HepG2 (cell line): ENCODE results near the gene PARP2. TPM values are rescaled to one million over a fixed set of nuclear protein-coding genes. Genes with fewer than 3 reads are reported as not detected.
A peak's percentile ranks its signal among the peaks of the same experiment; 100 is the strongest.

Source experiments
- KAT7 ChIP-seq: IDR thresholded peaks from 2 replicates; pipeline ENCODE4 v1.6.1; 2018; ENCODE audit warnings: borderline replicate concordance, missing compliant biosample characterization
- KDM4B ChIP-seq: sonication (generic); formaldehyde crosslinking; IDR thresholded peaks from 2 replicates; pipeline ENCODE4 v1.4.0; 2020; ENCODE audit warnings: missing genetic modification reagents
- KMT2A ChIP-seq: sonication (generic); formaldehyde crosslinking; IDR thresholded peaks from 2 replicates; pipeline ENCODE4 v1.4.0; 2020; ENCODE audit warnings: missing genetic modification reagents
- MIXL1 ChIP-seq: IDR thresholded peaks from 2 replicates; pipeline ENCODE4 v1.6.1; 2016
- NFE2L1 ChIP-seq: sonication (generic); formaldehyde crosslinking; IDR thresholded peaks from 2 replicates; pipeline ENCODE4 v1.4.0; 2020; ENCODE audit warnings: missing genetic modification reagents, mild to moderate bottlenecking, borderline replicate concordance
- NFKB2 ChIP-seq: sonication (generic); formaldehyde crosslinking; IDR thresholded peaks from 2 replicates; pipeline ENCODE4 v1.4.0; 2020; ENCODE audit warnings: missing genetic modification reagents, borderline replicate concordance
- PRMT3 ChIP-seq: sonication (generic); formaldehyde crosslinking; IDR thresholded peaks from 2 replicates; pipeline ENCODE4 v1.8.1; 2022; ENCODE audit warnings: low read depth, mild to moderate bottlenecking, moderate library complexity, missing genetic modification reagents, borderline replicate concordance
- RBM22 ChIP-seq: fragments of 200-400 bp; formaldehyde crosslinking; optimal IDR thresholded peaks from 2 replicates; pipeline ENCODE3; 2017; ENCODE audit warnings: mild to moderate bottlenecking, low read length, moderate library complexity
- SNRNP70 ChIP-seq: fragments of 200-400 bp; formaldehyde crosslinking; IDR thresholded peaks from 2 replicates; pipeline ENCODE4 v1.6.1; 2017; ENCODE audit warnings: mild to moderate bottlenecking, low read depth, low read length, moderate library complexity
- YEATS4 ChIP-seq: sonication (generic); formaldehyde crosslinking; IDR thresholded peaks from 2 replicates; pipeline ENCODE4 v1.4.0; 2020; ENCODE audit warnings: missing genetic modification reagents, borderline replicate concordance
- ZBTB8A ChIP-seq: sonication (generic); formaldehyde crosslinking; IDR thresholded peaks from 2 replicates; pipeline ENCODE4 v1.4.0; 2020; ENCODE audit warnings: mild to moderate bottlenecking, low read depth, missing genetic modification reagents, borderline replicate concordance
- ZNF510 ChIP-seq: sonication (generic); formaldehyde crosslinking; IDR thresholded peaks from 2 replicates; pipeline ENCODE4 v1.4.0; 2020; ENCODE audit warnings: low read depth, mild to moderate bottlenecking, missing genetic modification reagents
- ZNF713 ChIP-seq: sonication (generic); formaldehyde crosslinking; IDR thresholded peaks from 2 replicates; pipeline ENCODE4 v1.4.0; 2020; ENCODE audit warnings: mild to moderate bottlenecking, missing genetic modification reagents
- ZNF766 ChIP-seq: sonication (generic); formaldehyde crosslinking; IDR thresholded peaks from 2 replicates; pipeline ENCODE4 v1.5.0; 2020; ENCODE audit warnings: missing genetic modification reagents, borderline replicate concordance
- ZNF781 ChIP-seq: sonication (generic); formaldehyde crosslinking; IDR thresholded peaks from 2 replicates; pipeline ENCODE4 v1.5.1; 2020; ENCODE audit warnings: borderline replicate concordance, mild to moderate bottlenecking, missing genetic modification reagents; ENCODE audit errors: not compliant biosample characterization
- ZNF782 ChIP-seq: sonication (generic); formaldehyde crosslinking; IDR thresholded peaks from 2 replicates; pipeline ENCODE4 v1.4.0; 2020; ENCODE audit warnings: missing genetic modification reagents, mild to moderate bottlenecking, borderline replicate concordance
- polyA plus RNA-seq, 8 experiments: library from polyadenylated mRNA; depleted of rRNA in 3 of 8; stranded (reverse) in 7 of 8; unstranded in 1 of 8; fragments of >200 nt; fragmentation: Illumina TruSeq in 4 of 8; extraction: Trizol in 4 of 8; gene quantifications; 2 replicates each; pipeline versions ENCODE4 v1.2.1 to v1.2.3, GENCODE V29; 2011 to 2016; ENCODE audit warnings: low read depth in 4 of 8, missing spikeins in 1 of 8, mixed read lengths in 1 of 8; ENCODE audit not compliant: insufficient read depth in 1 of 8
- total RNA-seq, 5 experiments: library from RNA; depleted of rRNA; stranded (reverse); fragments of >200 nt; fragmentation: Illumina TruSeq; extraction: Trizol; gene quantifications; 2 replicates each; pipeline ENCODE4 v1.2.3, GENCODE V29; 2016; ENCODE audit warnings: low read depth in 1 of 5
- TF ChIP-seq, protein P1 (sequence below): sonication (generic); formaldehyde crosslinking; IDR thresholded peaks from 2 replicates; pipeline ENCODE4 v1.8.0; 2022; ENCODE audit warnings: mild to moderate bottlenecking, missing genetic modification reagents, moderate library complexity
- TF ChIP-seq, protein P2 (sequence below): sonication (generic); formaldehyde crosslinking; IDR thresholded peaks from 2 replicates; pipeline ENCODE4 v1.4.0; 2020; ENCODE audit warnings: missing genetic modification reagents
- TF ChIP-seq, protein P3 (sequence below): sonication (generic); formaldehyde crosslinking; conservative IDR thresholded peaks from 2 replicates; pipeline ENCODE4 v1.5.0; 2020; ENCODE audit warnings: missing genetic modification reagents
- TF ChIP-seq, protein P4 (sequence below): sonication (generic); formaldehyde crosslinking; IDR thresholded peaks from 2 replicates; pipeline ENCODE4 v1.4.0; 2020; ENCODE audit warnings: mild to moderate bottlenecking, missing genetic modification reagents

The PARP2 gene
- total and polyA plus RNA-seq, 2 of the 13 experiments (the other 11 are each of a cell fraction or from before 2014, with no cell fraction given): 37.3 to 38.4 TPM

DNA sequence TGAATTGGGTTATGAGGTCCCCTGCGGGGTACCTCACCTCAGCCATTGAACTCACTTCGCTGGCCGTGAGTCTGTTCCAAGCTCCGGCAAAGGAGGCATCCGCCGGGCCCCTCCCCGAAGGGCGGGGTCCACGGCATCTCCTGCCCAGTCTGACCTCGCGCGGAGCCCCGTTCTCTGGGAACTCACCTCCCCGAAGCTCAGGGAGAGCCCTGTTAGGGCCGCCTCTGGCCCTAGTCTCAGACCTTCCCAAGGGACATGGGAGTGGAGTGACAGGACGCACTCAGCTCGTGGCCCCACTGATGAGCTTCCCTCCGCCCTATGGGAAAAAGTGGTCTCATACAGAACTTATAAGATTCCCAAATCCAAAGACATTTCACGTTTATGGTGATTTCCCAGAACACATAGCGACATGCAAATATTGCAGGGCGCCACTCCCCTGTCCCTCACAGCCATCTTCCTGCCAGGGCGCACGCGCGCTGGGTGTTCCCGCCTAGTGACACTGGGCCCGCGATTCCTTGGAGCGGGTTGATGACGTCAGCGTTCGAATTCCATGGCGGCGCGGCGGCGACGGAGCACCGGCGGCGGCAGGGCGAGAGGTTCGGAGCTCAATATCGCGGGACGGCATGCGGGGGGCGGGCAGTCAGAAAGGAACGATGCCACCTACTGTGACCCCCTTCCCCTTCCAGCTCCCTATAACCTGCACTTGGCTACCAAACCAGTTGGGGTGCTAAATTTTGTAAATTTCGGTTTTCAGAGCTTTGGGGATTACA lies at the start of gene PARP2 (continued):
- TF ChIP-seq, protein P1, sequence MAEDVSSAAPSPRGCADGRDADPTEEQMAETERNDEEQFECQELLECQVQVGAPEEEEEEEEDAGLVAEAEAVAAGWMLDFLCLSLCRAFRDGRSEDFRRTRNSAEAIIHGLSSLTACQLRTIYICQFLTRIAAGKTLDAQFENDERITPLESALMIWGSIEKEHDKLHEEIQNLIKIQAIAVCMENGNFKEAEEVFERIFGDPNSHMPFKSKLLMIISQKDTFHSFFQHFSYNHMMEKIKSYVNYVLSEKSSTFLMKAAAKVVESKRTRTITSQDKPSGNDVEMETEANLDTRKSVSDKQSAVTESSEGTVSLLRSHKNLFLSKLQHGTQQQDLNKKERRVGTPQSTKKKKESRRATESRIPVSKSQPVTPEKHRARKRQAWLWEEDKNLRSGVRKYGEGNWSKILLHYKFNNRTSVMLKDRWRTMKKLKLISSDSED (CRISPR knock-in tag): no peak
- TF ChIP-seq ZBTB8A: peak; percentile 84
- TF ChIP-seq, protein P2, sequence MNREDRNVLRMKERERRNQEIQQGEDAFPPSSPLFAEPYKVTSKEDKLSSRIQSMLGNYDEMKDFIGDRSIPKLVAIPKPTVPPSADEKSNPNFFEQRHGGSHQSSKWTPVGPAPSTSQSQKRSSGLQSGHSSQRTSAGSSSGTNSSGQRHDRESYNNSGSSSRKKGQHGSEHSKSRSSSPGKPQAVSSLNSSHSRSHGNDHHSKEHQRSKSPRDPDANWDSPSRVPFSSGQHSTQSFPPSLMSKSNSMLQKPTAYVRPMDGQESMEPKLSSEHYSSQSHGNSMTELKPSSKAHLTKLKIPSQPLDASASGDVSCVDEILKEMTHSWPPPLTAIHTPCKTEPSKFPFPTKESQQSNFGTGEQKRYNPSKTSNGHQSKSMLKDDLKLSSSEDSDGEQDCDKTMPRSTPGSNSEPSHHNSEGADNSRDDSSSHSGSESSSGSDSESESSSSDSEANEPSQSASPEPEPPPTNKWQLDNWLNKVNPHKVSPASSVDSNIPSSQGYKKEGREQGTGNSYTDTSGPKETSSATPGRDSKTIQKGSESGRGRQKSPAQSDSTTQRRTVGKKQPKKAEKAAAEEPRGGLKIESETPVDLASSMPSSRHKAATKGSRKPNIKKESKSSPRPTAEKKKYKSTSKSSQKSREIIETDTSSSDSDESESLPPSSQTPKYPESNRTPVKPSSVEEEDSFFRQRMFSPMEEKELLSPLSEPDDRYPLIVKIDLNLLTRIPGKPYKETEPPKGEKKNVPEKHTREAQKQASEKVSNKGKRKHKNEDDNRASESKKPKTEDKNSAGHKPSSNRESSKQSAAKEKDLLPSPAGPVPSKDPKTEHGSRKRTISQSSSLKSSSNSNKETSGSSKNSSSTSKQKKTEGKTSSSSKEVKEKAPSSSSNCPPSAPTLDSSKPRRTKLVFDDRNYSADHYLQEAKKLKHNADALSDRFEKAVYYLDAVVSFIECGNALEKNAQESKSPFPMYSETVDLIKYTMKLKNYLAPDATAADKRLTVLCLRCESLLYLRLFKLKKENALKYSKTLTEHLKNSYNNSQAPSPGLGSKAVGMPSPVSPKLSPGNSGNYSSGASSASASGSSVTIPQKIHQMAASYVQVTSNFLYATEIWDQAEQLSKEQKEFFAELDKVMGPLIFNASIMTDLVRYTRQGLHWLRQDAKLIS (CRISPR knock-in tag): peak; percentile 49; the same call in 1 of the 2 replicates
- no peak for TF ChIP-seq SNRNP70
- TF ChIP-seq, protein P3, sequence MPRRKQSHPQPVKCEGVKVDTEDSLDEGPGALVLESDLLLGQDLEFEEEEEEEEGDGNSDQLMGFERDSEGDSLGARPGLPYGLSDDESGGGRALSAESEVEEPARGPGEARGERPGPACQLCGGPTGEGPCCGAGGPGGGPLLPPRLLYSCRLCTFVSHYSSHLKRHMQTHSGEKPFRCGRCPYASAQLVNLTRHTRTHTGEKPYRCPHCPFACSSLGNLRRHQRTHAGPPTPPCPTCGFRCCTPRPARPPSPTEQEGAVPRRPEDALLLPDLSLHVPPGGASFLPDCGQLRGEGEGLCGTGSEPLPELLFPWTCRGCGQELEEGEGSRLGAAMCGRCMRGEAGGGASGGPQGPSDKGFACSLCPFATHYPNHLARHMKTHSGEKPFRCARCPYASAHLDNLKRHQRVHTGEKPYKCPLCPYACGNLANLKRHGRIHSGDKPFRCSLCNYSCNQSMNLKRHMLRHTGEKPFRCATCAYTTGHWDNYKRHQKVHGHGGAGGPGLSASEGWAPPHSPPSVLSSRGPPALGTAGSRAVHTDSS: no peak
- TF ChIP-seq, protein P4, sequence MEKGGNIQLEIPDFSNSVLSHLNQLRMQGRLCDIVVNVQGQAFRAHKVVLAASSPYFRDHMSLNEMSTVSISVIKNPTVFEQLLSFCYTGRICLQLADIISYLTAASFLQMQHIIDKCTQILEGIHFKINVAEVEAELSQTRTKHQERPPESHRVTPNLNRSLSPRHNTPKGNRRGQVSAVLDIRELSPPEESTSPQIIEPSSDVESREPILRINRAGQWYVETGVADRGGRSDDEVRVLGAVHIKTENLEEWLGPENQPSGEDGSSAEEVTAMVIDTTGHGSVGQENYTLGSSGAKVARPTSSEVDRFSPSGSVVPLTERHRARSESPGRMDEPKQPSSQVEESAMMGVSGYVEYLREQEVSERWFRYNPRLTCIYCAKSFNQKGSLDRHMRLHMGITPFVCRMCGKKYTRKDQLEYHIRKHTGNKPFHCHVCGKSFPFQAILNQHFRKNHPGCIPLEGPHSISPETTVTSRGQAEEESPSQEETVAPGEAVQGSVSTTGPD (CRISPR knock-in tag): peak; percentile 19; the same call in 1 of the 2 replicates
- TF ChIP-seq ZNF766 (CRISPR knock-in tag): no peak; the same call in 1 of the 2 replicates
- TF ChIP-seq ZNF510: peak; percentile 90
- TF ChIP-seq ZNF781 (CRISPR knock-in tag): no peak
- TF ChIP-seq NFKB2 (CRISPR knock-in tag): peak; percentile 91; the same call in 1 of the 2 replicates
- TF ChIP-seq NFE2L1 (CRISPR knock-in tag): no peak
- TF ChIP-seq RBM22: no peak
- TF ChIP-seq ZNF713 (CRISPR knock-in tag): 0 out of 2 replicates have a peak, but pooled peaks have one; percentile 28
- TF ChIP-seq YEATS4 (CRISPR knock-in tag): peak; percentile 84
- peak; percentile 87 for TF ChIP-seq KAT7 (CRISPR knock-in tag)
- peak; percentile 78; the same call in 1 of the 2 replicates for TF ChIP-seq PRMT3 (CRISPR knock-in tag)
- TF ChIP-seq KDM4B (CRISPR knock-in tag): no peak; the same call in 1 of the 2 replicates
- peak; percentile 92 for TF ChIP-seq KMT2A (CRISPR knock-in tag)
- peak; percentile 84; the same call in 1 of the 2 replicates for TF ChIP-seq ZNF782 (CRISPR knock-in tag)
- TF ChIP-seq MIXL1 (CRISPR knock-in tag): peak; percentile 96; the same call in 1 of the 2 replicates
